Stimulated activated CD4-positive, alpha-beta T cell treated with anti-CD3 and anti-CD28 coated beads, Interleukin-2, amount 100 ng/mL, for 48 hours (primary cell): ENCODE data around the gene OPN1MW.
"Not testable (repeated sequence)": the region's sequence is repeated elsewhere in the genome, so short reads cannot be mapped to it uniquely, and the experiment has no call there.

Experiments used
- DNase-seq, 2 donors: peaks; one replicate each; pipeline ENCODE4 v3.0.0-alpha.2; 2020

The OPN1MW gene

GRCh38 chrX:154211499-154211898 is 29.1 kb downstream of the OPN1MW start:
- not testable (repeated sequence) for DNase-seq

- DNase-seq: not testable (repeated sequence)
Measured at GRCh38 chrX:154219456-154219855, 37.1 kb downstream of the OPN1MW start, which contains the start of gene OPN1MW2. TSS of gene OPN1MW2 (plus strand) at chrX:154219756. CDS start at chrX:154219816, 60 bp downstream.

- DNase-seq: not testable (repeated sequence)
Measured at GRCh38 chrX:154225292-154225691, 42.9 kb downstream of the OPN1MW start.

DNA sequence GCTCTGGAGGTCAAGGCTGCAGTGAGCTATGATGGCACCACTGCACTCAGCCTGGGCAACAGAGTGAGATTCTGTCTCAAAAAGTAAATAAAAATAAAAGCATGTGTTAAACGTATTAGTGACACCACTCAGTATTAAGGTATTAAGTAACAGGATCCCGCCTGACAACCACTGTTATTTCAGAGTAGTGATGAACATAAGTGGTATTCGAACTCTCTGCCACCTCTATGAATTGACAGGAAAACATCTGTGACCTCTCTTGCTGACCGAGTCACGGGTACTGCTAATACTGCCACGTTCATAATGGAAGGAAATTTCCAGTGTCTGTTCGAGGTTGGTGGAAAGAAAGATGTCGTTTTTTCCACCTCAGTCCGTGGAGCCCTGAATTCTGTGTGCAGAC is 44.3 kb downstream of the OPN1MW start:
- DNase-seq: not testable (repeated sequence)

GRCh38 chrX:154231443-154231842 is 49.0 kb downstream of the OPN1MW start:
- DNase-seq: not testable (repeated sequence)

GRCh38 chrX:154233620-154234019 is 51.2 kb downstream of the OPN1MW start:
- not testable (repeated sequence) for DNase-seq

- DNase-seq: not testable (repeated sequence)
Measured at GRCh38 chrX:154238939-154239559, 56.7 kb downstream of the OPN1MW start.

DNA sequence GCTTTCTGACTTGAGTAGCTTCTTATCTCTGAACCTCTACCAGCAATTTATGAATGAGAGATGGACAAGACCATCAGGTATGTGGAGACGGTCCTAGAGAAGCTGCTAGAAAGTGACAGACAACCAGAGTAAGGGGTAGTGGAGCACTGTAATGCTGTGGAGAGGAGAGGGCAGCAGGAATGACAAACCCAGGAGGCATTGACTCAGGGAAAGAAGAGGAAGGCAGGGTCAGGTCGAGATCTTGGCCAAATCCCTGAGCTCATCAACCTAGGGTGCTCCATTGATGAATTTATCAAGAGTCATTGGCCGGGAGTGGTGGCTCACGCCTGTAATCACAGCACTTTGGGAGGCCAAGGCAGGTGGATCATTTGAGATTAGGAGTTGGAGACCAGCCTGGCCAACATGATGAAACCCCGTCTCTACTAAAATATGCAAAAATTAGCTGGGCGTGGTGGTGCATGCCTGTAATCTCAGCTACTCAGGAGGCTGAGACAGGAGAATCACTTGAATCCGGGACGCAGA is 57.6 kb downstream of the OPN1MW start:
- not testable (repeated sequence) for DNase-seq
